H1 (cell line): ENCODE measurements around the gene FAM111A. TPM values are rescaled to one million over a fixed set of nuclear protein-coding genes. Genes with fewer than 3 reads are reported as not detected.

Experiments used
- CHD1 ChIP-seq: IDR thresholded peaks from 2 replicates; pipeline ENCODE4 v1.6.1; 2012; ENCODE audit warnings: low read depth, low read length, improper control_type of control experiment
- RAD21 ChIP-seq, 2 experiments: IDR thresholded peaks in 1 of 2; conservative IDR thresholded peaks in 1 of 2; 2 replicates each; pipeline ENCODE4 v1.6.1; 2011; ENCODE audit warnings: low read depth in 2 of 2, low read length in 2 of 2, improper control_type of control experiment in 1 of 2, inconsistent platforms in 1 of 2, mild to moderate bottlenecking in 1 of 2, moderate library complexity in 1 of 2
- polyA plus RNA-seq, 7 experiments: library from polyadenylated mRNA; depleted of rRNA in 3 of 7; stranded (reverse) in 5 of 7; unstranded in 2 of 7; fragments of >200 nt in 5 of 7; fragments of 200-250 nt in 2 of 7; gene quantifications; 1 replicate in 5 of 7; 2 replicates in 1 of 7; 4 replicates in 1 of 7; pipeline versions ENCODE4 v1.2.1 to v1.2.3, GENCODE V29; 2011 to 2013; ENCODE audit warnings: missing spikeins in 2 of 7, mixed read lengths in 2 of 7
- total RNA-seq: library from RNA; stranded (reverse); fragmentation: NEBNext Ultra II Directional; extraction: Animal tissue kit (Norgen Biotek cat#: 25700); gene quantifications from 2 replicates; pipeline ENCODE4 v1.2.1, GENCODE V29; 2021

The FAM111A gene
- total and polyA plus RNA-seq, 2 of the 8 experiments (the other 6 are each of a cell fraction or from before 2014, with no cell fraction given): 10.2 to 29.9 TPM

- TF ChIP-seq RAD21 (IDR thresholded peaks at IDR 0.05 in 1 of 2, conservative IDR thresholded peaks at IDR 0.05 in 1 of 2; ENCODE audit: low read depth in 2 of 2, low read length in 2 of 2): peak; percentile 33 to 39; a peak in 3 of 4 replicates
- TF ChIP-seq CHD1: no peak
Measured at GRCh38 chr11:59186130-59186594, 43.5 kb downstream of the FAM111A start (continued).
